Endothelial cell of umbilical vein (primary cell): Measurements from ENCODE around the gene LZTS3.

Source experiments
- POLR2AphosphoS5 ChIP-seq: IDR thresholded peaks from 2 replicates; pipeline ENCODE4 v1.6.1; 2012; ENCODE audit warnings: low read depth, mild to moderate bottlenecking, control low read depth, low read length, moderate library complexity; ENCODE audit not compliant: insufficient read depth
- TF ChIP-seq, protein P1 (sequence below), 2 donors: IDR thresholded peaks; 1 replicate in 1 of 2; 2 replicates in 1 of 2; pipeline ENCODE4 v1.5.1; 2011; ENCODE audit warnings: low read length in 2 of 2, mild to moderate bottlenecking in 2 of 2, moderate library complexity in 2 of 2, control low read depth in 1 of 2, inconsistent platforms in 1 of 2, low read depth in 1 of 2; ENCODE audit not compliant: insufficient read depth in 1 of 2; ENCODE audit errors: extremely low read depth in 1 of 2

- TF ChIP-seq, protein P1, sequence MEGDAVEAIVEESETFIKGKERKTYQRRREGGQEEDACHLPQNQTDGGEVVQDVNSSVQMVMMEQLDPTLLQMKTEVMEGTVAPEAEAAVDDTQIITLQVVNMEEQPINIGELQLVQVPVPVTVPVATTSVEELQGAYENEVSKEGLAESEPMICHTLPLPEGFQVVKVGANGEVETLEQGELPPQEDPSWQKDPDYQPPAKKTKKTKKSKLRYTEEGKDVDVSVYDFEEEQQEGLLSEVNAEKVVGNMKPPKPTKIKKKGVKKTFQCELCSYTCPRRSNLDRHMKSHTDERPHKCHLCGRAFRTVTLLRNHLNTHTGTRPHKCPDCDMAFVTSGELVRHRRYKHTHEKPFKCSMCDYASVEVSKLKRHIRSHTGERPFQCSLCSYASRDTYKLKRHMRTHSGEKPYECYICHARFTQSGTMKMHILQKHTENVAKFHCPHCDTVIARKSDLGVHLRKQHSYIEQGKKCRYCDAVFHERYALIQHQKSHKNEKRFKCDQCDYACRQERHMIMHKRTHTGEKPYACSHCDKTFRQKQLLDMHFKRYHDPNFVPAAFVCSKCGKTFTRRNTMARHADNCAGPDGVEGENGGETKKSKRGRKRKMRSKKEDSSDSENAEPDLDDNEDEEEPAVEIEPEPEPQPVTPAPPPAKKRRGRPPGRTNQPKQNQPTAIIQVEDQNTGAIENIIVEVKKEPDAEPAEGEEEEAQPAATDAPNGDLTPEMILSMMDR (IDR thresholded peaks at IDR 0.05; ENCODE audit: extremely low read depth in 1 of 2, insufficient read depth in 1 of 2, low read depth in 1 of 2, low read length in 2 of 2) = no peak
- no peak for TF ChIP-seq POLR2AphosphoS5
Measured at GRCh38 chr20:3158968-3159431, 14.3 kb downstream of the LZTS3 start.
